PC-9 (cell line): Measurements from ENCODE around the gene CMPK2.

Experiments
- EZH2 ChIP-seq: fragments of 200-600 bp; sonication (generic); IDR thresholded peaks from 2 replicates; pipeline ENCODE4 v1.8.0; 2017; ENCODE audit warnings: antibody characterized with exemption, low read depth
- TF ChIP-seq, protein P1 (sequence below): fragments of 200-600 bp; sonication (generic); conservative IDR thresholded peaks from 2 replicates; pipeline ENCODE4 v1.6.1; 2017; ENCODE audit warnings: mixed run types, antibody characterized with exemption, mild to moderate bottlenecking, moderate library complexity

DNA sequence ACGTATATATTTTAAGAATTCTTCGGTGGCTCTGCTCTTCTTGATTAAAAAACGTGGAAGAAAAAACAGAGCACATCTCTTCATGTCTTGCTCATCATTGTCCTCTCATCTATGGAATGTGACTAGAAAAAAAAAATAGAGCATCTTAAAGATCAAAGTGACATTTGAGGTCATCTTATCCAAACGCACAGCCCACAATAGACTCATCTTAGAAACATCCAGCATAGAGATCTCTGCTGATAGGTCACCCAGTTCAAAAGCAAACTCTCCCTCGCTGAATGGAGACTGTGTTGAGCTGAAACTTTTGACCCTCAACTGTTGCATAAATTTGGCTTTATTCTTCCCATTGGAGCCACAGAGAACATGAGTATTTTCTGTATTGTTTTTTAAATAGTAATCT lies 65.2 kb downstream of the CMPK2 start:
- TF ChIP-seq, protein P1, sequence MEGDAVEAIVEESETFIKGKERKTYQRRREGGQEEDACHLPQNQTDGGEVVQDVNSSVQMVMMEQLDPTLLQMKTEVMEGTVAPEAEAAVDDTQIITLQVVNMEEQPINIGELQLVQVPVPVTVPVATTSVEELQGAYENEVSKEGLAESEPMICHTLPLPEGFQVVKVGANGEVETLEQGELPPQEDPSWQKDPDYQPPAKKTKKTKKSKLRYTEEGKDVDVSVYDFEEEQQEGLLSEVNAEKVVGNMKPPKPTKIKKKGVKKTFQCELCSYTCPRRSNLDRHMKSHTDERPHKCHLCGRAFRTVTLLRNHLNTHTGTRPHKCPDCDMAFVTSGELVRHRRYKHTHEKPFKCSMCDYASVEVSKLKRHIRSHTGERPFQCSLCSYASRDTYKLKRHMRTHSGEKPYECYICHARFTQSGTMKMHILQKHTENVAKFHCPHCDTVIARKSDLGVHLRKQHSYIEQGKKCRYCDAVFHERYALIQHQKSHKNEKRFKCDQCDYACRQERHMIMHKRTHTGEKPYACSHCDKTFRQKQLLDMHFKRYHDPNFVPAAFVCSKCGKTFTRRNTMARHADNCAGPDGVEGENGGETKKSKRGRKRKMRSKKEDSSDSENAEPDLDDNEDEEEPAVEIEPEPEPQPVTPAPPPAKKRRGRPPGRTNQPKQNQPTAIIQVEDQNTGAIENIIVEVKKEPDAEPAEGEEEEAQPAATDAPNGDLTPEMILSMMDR: no peak
- no peak for TF ChIP-seq EZH2
